SK-N-MC (cell line): ENCODE results near the gene PEX14.

ENCODE experiments used
- EZH2 ChIP-seq: fragments of 200-600 bp; sonication (generic); IDR thresholded peaks from one replicate; pipeline ENCODE4 v1.6.1; 2017; ENCODE audit warnings: antibody characterized with exemption
- FOXP2 ChIP-seq: optimal IDR thresholded peaks from 2 replicates; pipeline ENCODE3; 2011; ENCODE audit warnings: mild to moderate bottlenecking, moderate library complexity; ENCODE audit not compliant: insufficient read depth; ENCODE audit errors: extremely low read length, control extremely low read depth
- POLR2AphosphoS5 ChIP-seq: IDR thresholded peaks from 2 replicates; pipeline ENCODE4 v1.6.1; 2012; ENCODE audit warnings: mild to moderate bottlenecking, low read depth, low read length, borderline replicate concordance

- TF ChIP-seq EZH2, result no peak
- TF ChIP-seq POLR2AphosphoS5, result no peak
- TF ChIP-seq FOXP2, result no peak
These were observed 83.0 kb downstream of the PEX14 start for GRCh38 chr1:10557714-10558113.
